HepG2 (cell line): Measurements from ENCODE around the gene MIS18A. TPM values are rescaled to one million over a fixed set of nuclear protein-coding genes. Genes with fewer than 3 reads are reported as not detected.

Experiments
- DPF2 ChIP-seq: sonication (generic); formaldehyde crosslinking; IDR thresholded peaks from 2 replicates; pipeline ENCODE4 v1.4.0; 2020; ENCODE audit warnings: mild to moderate bottlenecking, low read depth, missing genetic modification reagents, borderline replicate concordance
- GRHL1 ChIP-seq: sonication (generic); formaldehyde crosslinking; conservative IDR thresholded peaks from 2 replicates; pipeline ENCODE4 v1.8.0; 2022; ENCODE audit warnings: missing genetic modification reagents
- HDAC6 ChIP-seq: fragments of 200-600 bp; sonication (generic); IDR thresholded peaks from 2 replicates; pipeline ENCODE4 v1.7.0; 2017; ENCODE audit warnings: mild to moderate bottlenecking, antibody characterized with exemption, low read length, low read depth
- HIVEP1 ChIP-seq: sonication (generic); formaldehyde crosslinking; IDR thresholded peaks from 2 replicates; pipeline ENCODE4 v1.4.0; 2020; ENCODE audit warnings: mild to moderate bottlenecking, missing genetic modification reagents
- MEIS1 ChIP-seq: sonication (generic); formaldehyde crosslinking; IDR thresholded peaks from 2 replicates; pipeline ENCODE4 v1.9.0; 2021; ENCODE audit warnings: mild to moderate bottlenecking, missing genetic modification reagents, moderate library complexity, borderline replicate concordance
- MIXL1 ChIP-seq: IDR thresholded peaks from 2 replicates; pipeline ENCODE4 v1.6.1; 2016
- NR1H2 ChIP-seq: sonication (generic); formaldehyde crosslinking; IDR thresholded peaks from 2 replicates; pipeline ENCODE4 v1.8.1; 2022; ENCODE audit warnings: low read depth, missing genetic modification reagents, borderline replicate concordance
- PHF5A ChIP-seq: IDR thresholded peaks from one replicate; pipeline ENCODE4 v1.6.1; 2018; ENCODE audit warnings: low read depth, missing genetic modification reagents; ENCODE audit not compliant: unreplicated experiment
- PHF8 ChIP-seq: sonication (generic); formaldehyde crosslinking; IDR thresholded peaks from 2 replicates; pipeline ENCODE4 v1.5.0; 2020; ENCODE audit warnings: missing genetic modification reagents
- POLR2AphosphoS2 ChIP-seq: IDR thresholded peaks from 2 replicates; pipeline ENCODE4 v1.6.1; 2011; ENCODE audit warnings: low read depth, low read length, improper control_type of control experiment
- RAD21 ChIP-seq: fragments of 450-650 bp; formaldehyde crosslinking; IDR thresholded peaks from 2 replicates; pipeline ENCODE4 v1.5.0; 2020; ENCODE audit warnings: mild to moderate bottlenecking
- SP2 ChIP-seq: sonication (generic); formaldehyde crosslinking; IDR thresholded peaks from 2 replicates; pipeline ENCODE4 v1.5.1; 2020; ENCODE audit warnings: mild to moderate bottlenecking, missing genetic modification reagents
- STAT5B ChIP-seq: sonication (generic); formaldehyde crosslinking; IDR thresholded peaks from 2 replicates; pipeline ENCODE4 v1.4.0; 2020; ENCODE audit warnings: missing genetic modification reagents
- TBL1XR1 ChIP-seq: fragments of 150-350 bp; IDR thresholded peaks from 2 replicates; pipeline ENCODE4 v1.6.1; 2014; ENCODE audit warnings: borderline replicate concordance, low read length; ENCODE audit not compliant: partially characterized antibody
- U2AF1 ChIP-seq: fragments of 200-400 bp; formaldehyde crosslinking; optimal IDR thresholded peaks from 2 replicates; pipeline ENCODE3; 2017; ENCODE audit warnings: mild to moderate bottlenecking, low read depth, low read length
- ZBTB21 ChIP-seq: sonication (generic); formaldehyde crosslinking; IDR thresholded peaks from 2 replicates; pipeline ENCODE4 v1.4.0; 2020; ENCODE audit warnings: missing genetic modification reagents
- ZFP41 ChIP-seq: sonication (generic); formaldehyde crosslinking; IDR thresholded peaks from 2 replicates; pipeline ENCODE4 v1.4.0; 2020; ENCODE audit warnings: mild to moderate bottlenecking, missing genetic modification reagents, borderline replicate concordance
- ZNF44 ChIP-seq: sonication (generic); formaldehyde crosslinking; IDR thresholded peaks from 2 replicates; pipeline ENCODE4 v1.5.1; 2020; ENCODE audit warnings: mild to moderate bottlenecking, missing genetic modification reagents
- ZNF547 ChIP-seq: sonication (generic); formaldehyde crosslinking; IDR thresholded peaks from 2 replicates; pipeline ENCODE4 v1.5.1; 2020; ENCODE audit warnings: mild to moderate bottlenecking, missing genetic modification reagents
- ZNF589 ChIP-seq: sonication (generic); formaldehyde crosslinking; conservative IDR thresholded peaks from 2 replicates; pipeline ENCODE4 v1.8.0; 2022; ENCODE audit warnings: mild to moderate bottlenecking, moderate library complexity, missing genetic modification reagents
- ZNF605 ChIP-seq: sonication (generic); formaldehyde crosslinking; IDR thresholded peaks from 2 replicates; pipeline ENCODE4 v1.8.0; 2022; ENCODE audit warnings: mild to moderate bottlenecking, missing genetic modification reagents
- ZNF703 ChIP-seq: sonication (generic); formaldehyde crosslinking; IDR thresholded peaks from 2 replicates; pipeline ENCODE4 v1.5.1; 2020; ENCODE audit warnings: missing genetic modification reagents, mild to moderate bottlenecking, moderate library complexity, borderline replicate concordance
- polyA plus RNA-seq, 8 experiments: library from polyadenylated mRNA; depleted of rRNA in 3 of 8; stranded (reverse) in 7 of 8; unstranded in 1 of 8; fragments of >200 nt; fragmentation: Illumina TruSeq in 4 of 8; extraction: Trizol in 4 of 8; gene quantifications; 2 replicates each; pipeline versions ENCODE4 v1.2.1 to v1.2.3, GENCODE V29; 2011 to 2016; ENCODE audit warnings: low read depth in 4 of 8, missing spikeins in 1 of 8, mixed read lengths in 1 of 8; ENCODE audit not compliant: insufficient read depth in 1 of 8
- total RNA-seq, 5 experiments: library from RNA; depleted of rRNA; stranded (reverse); fragments of >200 nt; fragmentation: Illumina TruSeq; extraction: Trizol; gene quantifications; 2 replicates each; pipeline ENCODE4 v1.2.3, GENCODE V29; 2016; ENCODE audit warnings: low read depth in 1 of 5
- TF ChIP-seq, protein P1 (sequence below): sonication (generic); formaldehyde crosslinking; IDR thresholded peaks from 2 replicates; pipeline ENCODE4 v1.8.1; 2023; ENCODE audit warnings: mild to moderate bottlenecking, inconsistent platforms, moderate library complexity, missing genetic modification reagents, borderline replicate concordance
- TF ChIP-seq, protein P2 (sequence below): sonication (generic); formaldehyde crosslinking; IDR thresholded peaks from 2 replicates; pipeline ENCODE4 v1.4.0; 2020; ENCODE audit warnings: missing genetic modification reagents

Gene MIS18A
- total and polyA plus RNA-seq, 2 of the 13 experiments (the other 11 are each of a cell fraction or from before 2014, with no cell fraction given): 11.2 to 41.4 TPM

- TF ChIP-seq STAT5B (CRISPR knock-in tag) (no peak), POLR2AphosphoS2 (no peak), ZNF547 (peak; percentile 66; the same call in 1 of the 2 replicates), TBL1XR1 (no peak), SP2 (CRISPR knock-in tag) (0 out of 2 replicates have a peak, but pooled peaks have one; percentile 43), ZNF44 (no peak), RAD21 (CRISPR knock-in tag) (peak; percentile 60; the same call in 1 of the 2 replicates), HIVEP1 (CRISPR knock-in tag) (0 out of 2 replicates have a peak, but pooled peaks have one; percentile 58), GRHL1 (CRISPR knock-in tag) (no peak), ZNF605 (peak; percentile 54; the same call in 1 of the 2 replicates), HDAC6 (no peak), ZNF589 (CRISPR knock-in tag) (0 out of 2 replicates have a peak, but pooled peaks have one; percentile 69), ZFP41 (CRISPR knock-in tag) (no peak), U2AF1 (no peak), DPF2 (CRISPR knock-in tag) (no peak), ZBTB21 (CRISPR knock-in tag) (no peak), NR1H2 (CRISPR knock-in tag) (no peak), MEIS1 (no peak), MIXL1 (CRISPR knock-in tag) (no peak), PHF8 (CRISPR knock-in tag) (peak; percentile 80), ZNF703 (no peak), PHF5A (CRISPR knock-in tag) (no peak)
- TF ChIP-seq, protein P1, sequence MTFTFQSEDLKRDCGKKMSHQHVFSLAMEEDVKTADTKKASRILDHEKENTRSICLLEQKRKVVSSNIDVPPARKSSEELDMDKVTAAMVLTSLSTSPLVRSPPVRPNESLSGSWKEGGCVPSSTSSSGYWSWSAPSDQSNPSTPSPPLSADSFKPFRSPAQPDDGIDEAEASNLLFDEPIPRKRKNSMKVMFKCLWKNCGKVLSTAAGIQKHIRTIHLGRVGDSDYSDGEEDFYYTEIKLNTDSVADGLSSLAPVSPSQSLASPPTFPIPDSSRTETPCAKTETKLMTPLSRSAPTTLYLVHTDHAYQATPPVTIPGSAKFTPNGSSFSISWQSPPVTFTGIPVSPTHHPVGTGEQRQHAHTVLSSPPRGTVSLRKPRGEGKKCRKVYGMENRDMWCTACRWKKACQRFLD: peak; percentile 62; the same call in 1 of the 2 replicates
- TF ChIP-seq, protein P2, sequence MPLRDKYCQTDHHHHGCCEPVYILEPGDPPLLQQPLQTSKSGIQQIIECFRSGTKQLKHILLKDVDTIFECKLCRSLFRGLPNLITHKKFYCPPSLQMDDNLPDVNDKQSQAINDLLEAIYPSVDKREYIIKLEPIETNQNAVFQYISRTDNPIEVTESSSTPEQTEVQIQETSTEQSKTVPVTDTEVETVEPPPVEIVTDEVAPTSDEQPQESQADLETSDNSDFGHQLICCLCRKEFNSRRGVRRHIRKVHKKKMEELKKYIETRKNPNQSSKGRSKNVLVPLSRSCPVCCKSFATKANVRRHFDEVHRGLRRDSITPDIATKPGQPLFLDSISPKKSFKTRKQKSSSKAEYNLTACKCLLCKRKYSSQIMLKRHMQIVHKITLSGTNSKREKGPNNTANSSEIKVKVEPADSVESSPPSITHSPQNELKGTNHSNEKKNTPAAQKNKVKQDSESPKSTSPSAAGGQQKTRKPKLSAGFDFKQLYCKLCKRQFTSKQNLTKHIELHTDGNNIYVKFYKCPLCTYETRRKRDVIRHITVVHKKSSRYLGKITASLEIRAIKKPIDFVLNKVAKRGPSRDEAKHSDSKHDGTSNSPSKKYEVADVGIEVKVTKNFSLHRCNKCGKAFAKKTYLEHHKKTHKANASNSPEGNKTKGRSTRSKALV (CRISPR knock-in tag): no peak
Measured at GRCh38 chr21:32278518-32279376, at the start of gene MIS18A (continued).
